Gastroesophageal sphincter (tissue), 3 donors: Measurements from ENCODE around the gene BRMS1L.

ENCODE experiments used
- CTCF ChIP-seq, 4 experiments: fragments of 200-600 bp in 2 of 4; fragments of 450-650 bp in 2 of 4; sonication (generic) in 1 of 4; IDR thresholded peaks; one replicate each; pipeline ENCODE4 v1.5.1; 2017 to 2019; ENCODE audit warnings: antibody characterized with exemption in 4 of 4, mild to moderate bottlenecking in 2 of 4, moderate library complexity in 2 of 4
- POLR2A ChIP-seq, 2 donors: fragments of 450-650 bp; IDR thresholded peaks; one replicate each; pipeline ENCODE4 v1.6.1; 2017; ENCODE audit warnings: antibody characterized with exemption in 2 of 2, mild to moderate bottlenecking in 2 of 2, moderate library complexity in 1 of 2
- POLR2AphosphoS5 ChIP-seq: sonication (generic); formaldehyde crosslinking; IDR thresholded peaks from one replicate; pipeline ENCODE4 v1.6.1; 2017; ENCODE audit warnings: antibody characterized with exemption

GRCh38 chr14:35826952-35827416, 846 bp downstream of the BRMS1L start:
- no peak for TF ChIP-seq CTCF (IDR thresholded peaks at IDR 0.05)
- no peak for TF ChIP-seq POLR2A (IDR thresholded peaks at IDR 0.05)
- TF ChIP-seq POLR2AphosphoS5 = no peak
